ENCODE measurements around the gene CNOT10.
"Not testable (repeated sequence)": the region's sequence is repeated elsewhere in the genome, so short reads cannot be mapped to it uniquely, and the experiment has no call there.

The CNOT10 gene

DNA sequence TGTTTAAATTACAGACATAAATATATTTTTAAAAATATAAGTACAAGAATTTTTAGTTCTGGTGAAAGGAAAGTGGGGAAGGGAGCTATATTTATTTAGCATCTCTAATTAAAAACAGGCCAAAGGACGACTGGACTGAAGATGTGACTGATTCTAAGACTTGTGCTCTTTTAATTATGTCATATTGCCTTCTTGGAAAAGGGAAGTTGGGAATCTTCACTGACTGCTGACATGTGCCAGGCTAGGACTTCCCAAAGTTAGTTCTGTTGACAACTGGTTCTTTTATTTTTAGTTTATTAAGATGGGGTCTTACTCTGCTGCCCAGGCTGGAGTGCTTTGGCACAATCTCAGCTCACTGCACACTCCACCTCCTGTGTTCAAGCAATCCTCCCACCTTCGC, 13.5 kb downstream of the CNOT10 start:
- DNase-seq = no peak

- DNase-seq = no peak
Observed at GRCh38 chr3:32699429-32699828, 14.4 kb downstream of the CNOT10 start.

- DNase-seq = no peak
Observed at GRCh38 chr3:32700244-32700643, 15.3 kb downstream of the CNOT10 start.

DNA sequence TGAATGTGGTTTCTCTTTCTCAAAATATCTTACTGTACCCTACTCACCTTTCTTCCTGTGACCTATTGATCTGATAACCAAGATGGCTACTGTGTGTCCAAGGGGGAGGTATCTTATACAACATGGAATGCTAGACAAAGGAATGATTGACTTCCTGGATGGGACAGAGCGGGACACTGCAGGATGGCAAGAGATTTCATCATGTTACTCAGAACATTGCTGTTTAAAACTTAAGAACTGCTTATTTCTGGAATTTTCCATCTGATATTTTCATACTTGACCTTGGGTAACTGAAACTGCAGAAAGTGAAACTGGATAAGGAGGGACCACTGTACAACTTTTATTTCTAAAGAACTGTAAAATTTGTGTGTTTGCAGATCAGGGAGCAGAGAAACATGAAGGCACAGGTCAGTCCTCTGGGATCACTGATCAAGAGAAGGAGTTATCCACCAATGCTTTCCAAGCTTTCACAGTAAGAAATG, 18.5 kb downstream of the CNOT10 start:
- DNase-seq = no peak

DNA sequence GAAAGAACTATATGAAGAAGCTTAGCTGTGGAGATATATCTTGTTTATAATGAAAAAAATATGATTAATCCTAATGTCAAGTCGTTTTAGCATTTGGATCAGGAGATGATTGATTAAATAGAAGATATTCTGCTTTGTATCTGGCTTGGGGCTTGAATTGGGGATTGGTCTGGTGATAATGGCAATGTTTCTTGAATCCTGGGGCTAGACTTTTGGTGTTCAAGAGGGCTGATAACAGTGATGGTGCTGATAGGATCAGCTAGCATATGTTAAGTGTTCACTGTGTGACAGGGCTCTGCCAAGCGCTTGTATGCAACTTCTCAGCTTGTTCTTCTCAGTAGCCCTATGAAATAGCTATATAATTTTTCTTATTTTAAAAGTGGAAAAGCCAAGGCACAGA, 20.2 kb downstream of the CNOT10 start:
- no peak for DNase-seq

GRCh38 chr3:32706348-32707025, 21.5 kb downstream of the CNOT10 start:
- DNase-seq = no peak

DNA sequence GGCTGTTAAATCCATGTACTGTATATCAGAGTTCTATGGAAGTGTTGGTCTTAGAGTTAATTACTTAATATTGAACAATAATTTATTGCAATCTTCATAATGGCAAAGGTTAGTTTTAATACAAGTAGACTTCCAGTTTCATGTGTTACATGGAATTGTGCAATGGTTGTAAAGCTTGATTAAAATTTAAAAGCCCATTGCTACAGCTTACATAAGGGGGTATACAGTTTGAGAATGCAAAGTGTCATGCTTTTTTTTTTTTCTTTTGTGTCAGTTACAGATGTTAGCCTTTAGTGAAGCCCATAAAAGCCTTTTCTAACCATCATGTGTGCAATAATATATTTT, 22.0 kb downstream of the CNOT10 start:
- DNase-seq = no peak

DNA sequence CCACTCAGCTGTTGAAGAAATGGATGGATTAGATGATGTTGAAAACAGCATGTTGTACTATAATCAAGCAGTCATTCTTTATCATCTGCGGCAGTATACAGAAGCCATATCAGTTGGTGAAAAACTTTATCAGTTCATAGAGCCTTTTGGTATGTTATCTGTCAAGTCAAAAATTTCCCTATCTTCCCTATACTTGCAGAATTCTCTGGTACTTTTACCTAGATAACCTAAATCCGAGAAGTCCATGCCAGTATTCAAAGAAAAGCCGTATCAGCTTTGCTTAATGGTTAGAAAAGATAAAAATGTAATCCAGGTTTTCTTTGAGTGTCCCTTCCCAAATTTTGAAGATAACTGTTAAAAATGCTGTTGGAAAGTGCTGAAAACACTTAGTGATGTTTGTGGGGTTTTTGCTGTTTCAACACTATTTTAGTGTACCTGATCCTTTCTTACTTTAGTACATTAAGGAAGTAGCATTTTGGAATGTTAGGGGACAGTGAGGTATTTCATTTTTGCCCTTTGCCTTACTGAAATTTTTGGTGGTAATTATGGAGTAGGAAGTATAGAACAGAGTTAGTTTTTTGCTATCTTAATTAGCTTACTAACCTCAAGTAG, 23.8 kb downstream of the CNOT10 start:
- no peak for DNase-seq

- DNase-seq = no peak
Observed at GRCh38 chr3:32709346-32709745, 24.4 kb downstream of the CNOT10 start.

DNA sequence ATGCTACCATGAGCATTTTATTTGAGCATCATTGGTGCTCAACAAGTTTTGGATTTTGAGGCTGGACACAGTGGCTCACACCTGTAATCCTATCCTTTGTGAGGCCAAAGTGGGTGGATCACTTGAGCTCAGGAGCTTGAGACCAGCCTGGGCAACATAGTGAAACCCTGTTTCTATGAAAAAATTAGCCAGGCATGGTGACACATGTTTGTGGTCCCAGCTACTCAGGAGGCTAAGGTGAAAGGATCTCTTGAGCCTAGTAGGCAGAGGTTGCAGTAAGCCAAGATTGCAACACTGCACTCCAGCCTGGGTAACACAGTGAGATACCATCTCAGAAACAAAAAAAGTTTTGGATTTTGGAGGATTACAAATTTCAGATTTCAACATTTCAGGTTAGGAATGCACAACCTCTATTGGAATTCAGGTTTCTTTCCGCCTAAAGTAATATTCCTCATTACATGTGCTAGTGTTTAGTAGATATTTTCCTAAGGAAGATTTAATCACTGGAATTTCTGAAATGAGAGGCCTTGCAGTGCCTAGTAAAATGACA, 27.6 kb downstream of the CNOT10 start:
- no peak for DNase-seq

GRCh38 chr3:32713181-32713580, 28.2 kb downstream of the CNOT10 start:
- DNase-seq = no peak

GRCh38 chr3:32719335-32719734, 34.3 kb downstream of the CNOT10 start:
- DNase-seq = no peak

DNA sequence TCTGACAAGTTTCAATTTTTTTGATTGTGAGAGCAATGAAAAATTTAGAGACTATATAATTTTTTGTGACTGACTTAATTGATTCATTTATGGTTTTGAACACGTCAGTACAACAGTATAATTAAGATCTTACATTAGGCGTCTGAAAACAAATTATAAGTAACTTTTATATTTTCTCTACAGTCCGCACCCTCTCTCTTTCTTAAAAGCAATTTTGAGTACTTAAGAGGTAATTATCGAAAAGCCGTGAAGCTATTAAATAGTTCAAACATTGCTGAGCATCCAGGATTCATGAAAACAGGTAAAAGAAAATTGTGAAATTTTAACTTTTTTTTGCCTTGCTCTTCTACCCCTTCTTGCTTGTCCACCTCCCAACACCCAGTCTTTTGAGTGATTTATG, 34.9 kb downstream of the CNOT10 start:
- no peak for DNase-seq

DNA sequence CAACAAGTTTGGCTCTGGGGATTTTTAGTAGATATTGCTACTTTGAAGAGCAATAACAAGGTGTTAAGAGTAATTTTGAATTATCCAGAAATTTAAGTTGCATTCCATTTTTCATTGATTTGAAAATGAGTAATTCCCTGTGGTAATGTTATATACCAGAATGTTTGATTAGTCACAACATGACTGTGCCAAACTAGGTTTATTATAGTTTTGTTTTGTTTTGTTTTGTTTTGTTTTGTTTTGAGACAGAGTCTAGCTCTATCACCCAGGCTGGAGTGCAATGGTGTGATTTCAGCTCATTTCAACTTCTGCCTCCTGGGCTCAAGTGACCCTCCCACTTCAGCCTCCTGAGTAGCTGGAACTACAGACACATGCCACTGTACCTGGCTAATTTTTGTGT, 40.7 kb downstream of the CNOT10 start:
- DNase-seq = no peak

GRCh38 chr3:32733631-32734229, 48.7 kb downstream of the CNOT10 start:
- no peak for DNase-seq

DNA sequence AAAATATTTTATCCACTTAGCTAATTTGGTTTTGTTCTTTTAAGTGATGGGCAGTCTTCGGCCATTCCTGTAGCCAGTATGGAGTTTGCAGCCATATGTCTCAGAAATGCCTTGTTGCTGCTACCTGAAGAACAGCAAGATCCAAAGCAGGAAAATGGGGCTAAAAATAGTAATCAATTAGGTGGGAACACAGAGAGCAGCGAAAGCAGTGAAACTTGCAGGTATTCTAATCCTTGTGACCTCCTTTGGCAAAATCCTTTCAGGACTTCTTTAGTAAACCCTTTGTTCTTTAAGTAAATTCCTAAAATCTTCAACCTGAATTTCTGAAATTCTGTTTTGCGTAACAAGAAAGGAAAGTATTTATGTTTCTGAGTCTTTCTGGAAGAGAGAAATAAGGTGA, 49.8 kb downstream of the CNOT10 start:
- DNase-seq = no peak

- DNase-seq = not testable (repeated sequence)
Observed at GRCh38 chr3:32743470-32743869, 58.5 kb downstream of the CNOT10 start.

- no peak for DNase-seq
Observed at GRCh38 chr3:32743934-32744333, 58.9 kb downstream of the CNOT10 start.

DNA sequence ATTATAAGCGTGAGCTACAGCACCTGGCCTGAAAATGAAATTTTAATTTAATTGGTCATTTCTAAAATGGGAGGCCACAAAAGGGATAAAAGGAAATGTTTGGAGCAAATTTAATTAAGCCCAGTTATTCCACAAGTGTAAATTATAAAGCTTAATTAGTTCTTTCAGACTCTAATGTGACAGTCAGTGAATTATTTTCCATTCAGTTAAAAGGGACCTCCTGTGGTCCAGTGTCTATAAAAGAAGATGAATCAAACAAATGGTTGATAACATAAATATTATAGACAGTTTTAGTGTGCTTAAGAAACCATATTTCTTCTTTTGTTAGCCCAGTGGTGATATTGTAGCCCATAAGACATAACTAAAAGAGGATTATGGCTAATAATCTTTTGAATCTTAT, 66.4 kb downstream of the CNOT10 start:
- no peak for DNase-seq

GRCh38 chr3:32755761-32756160, 70.8 kb downstream of the CNOT10 start:
- DNase-seq = no peak

GRCh38 chr3:32757618-32758374, 72.8 kb downstream of the CNOT10 start:
- DNase-seq = no peak

- no peak for DNase-seq
Observed at GRCh38 chr3:32758375-32758753, 73.4 kb downstream of the CNOT10 start.

- DNase-seq = no peak
Observed at GRCh38 chr3:32759342-32759741, 74.4 kb downstream of the CNOT10 start.

GRCh38 chr3:32764481-32764880, 79.5 kb downstream of the CNOT10 start:
- no peak for DNase-seq

Measured in activated T-cell treated with anti-CD3 and anti-CD28 coated beads, Interleukin-2, amount 50 U/mL, for 48 hours (primary cell).